CD4-positive, alpha-beta T cell treated with Interleukin-2 at 100 ng/mL for 4 hours (primary cell): Measurements from ENCODE around the gene BIRC3.
A peak's percentile ranks its signal among the peaks of the same experiment; 100 is the strongest.

Experiments used
- DNase-seq: peaks from one replicate; pipeline ENCODE4 v3.0.0-alpha.2; 2020; ENCODE audit warnings: low spot score

The BIRC3 gene

DNA sequence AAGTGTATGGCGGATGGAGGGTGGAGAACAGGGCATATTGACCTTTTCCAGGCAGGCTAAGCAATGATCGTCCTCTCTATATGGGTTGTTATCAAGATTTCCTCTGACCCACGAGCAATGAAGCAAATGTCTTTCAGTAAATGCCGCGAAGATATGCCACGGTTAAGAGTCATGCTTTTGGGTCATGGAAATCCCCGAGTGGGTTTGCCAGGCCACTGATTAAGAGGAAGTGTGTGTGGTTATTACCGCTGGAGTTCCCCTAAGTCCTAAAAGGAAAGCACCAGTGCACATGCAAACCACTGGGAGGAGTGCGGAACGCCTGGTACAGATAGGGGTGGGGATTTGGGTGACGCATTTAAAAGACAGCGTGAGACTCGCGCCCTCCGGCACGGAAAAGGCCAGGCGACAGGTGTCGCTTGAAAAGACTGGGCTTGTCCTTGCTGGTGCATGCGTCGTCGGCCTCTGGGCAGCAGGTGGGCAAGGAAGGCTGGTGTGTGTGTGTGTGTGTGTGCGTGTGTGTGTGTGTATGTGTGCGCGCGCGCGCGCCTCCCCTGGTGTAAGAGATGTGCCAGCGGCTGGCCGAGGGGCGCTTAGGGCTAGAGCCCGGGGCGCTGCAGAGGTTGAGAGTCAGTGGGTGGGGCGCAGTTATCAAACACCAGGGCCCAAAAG lies at the start of gene BIRC3:
Gene BIRC3 (plus strand): TSS at position 386 of the 669 bp plus-strand sequence. CDS start 7,026 bp downstream, outside the sequence.
- peak; percentile 97 for DNase-seq

DNA sequence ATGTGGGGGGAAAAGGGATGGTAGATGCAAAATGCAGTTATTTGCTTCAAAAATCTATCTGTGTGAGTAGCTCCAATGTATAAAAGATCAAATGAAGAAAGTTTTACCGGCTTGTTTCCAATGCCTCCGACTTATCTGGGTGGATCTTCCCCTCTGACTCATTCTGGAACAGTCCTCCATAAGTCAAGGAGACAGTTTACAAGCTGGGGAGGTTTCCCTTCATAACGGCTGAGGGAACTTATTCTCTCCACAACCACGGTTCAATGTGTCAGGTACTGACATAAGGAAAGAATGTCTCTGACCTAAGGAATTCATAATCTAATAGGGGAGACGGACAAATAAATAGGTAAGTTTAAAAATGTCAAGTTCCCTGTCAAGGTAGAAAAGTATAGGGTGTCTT lies 49.7 kb upstream of the BIRC3 start:
- no peak for DNase-seq

DNA sequence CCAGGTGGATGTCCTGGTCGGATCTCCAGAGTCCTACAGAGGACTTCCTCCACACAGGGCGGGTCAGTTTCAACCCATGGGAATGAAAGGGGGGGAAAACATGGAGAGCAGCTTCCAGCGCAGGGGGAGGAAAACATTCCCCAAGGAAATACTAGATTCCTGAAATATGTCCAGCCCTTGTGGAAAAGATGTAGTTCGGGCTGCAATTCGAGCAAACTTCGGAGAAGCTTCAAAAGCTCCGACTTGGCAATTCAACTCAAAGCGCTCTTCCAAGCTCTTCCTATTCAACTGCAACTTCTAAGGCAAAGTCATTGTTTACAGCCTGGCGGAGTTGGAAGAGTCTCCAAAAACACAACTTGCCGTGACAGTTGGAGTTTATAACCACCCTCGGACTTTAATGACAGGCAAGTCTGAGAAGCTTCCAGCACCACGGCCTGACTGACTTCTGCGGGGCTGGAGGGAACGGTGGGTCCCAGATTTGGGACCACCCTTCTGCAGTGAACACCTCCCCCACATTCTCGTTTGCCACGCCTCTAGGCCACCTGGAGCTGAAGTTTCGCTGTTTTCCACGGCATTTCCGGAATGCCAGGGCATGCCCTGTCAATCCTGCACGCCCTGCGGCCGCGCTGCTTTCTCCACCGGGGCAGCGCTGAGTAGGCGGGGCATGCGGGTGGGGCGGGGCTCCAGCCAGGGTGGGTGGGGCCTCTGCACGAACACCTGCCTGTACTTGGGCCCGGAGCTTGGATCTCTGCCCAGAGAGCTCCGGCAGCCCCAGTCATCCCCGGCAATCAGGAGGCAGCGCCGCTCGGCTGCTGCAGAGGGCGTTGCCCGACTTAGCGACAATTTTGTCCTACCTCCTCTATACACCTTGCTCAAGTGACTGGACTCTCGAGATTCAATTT lies 49.0 kb upstream of the BIRC3 start:
- peak; percentile 85 for DNase-seq

DNA sequence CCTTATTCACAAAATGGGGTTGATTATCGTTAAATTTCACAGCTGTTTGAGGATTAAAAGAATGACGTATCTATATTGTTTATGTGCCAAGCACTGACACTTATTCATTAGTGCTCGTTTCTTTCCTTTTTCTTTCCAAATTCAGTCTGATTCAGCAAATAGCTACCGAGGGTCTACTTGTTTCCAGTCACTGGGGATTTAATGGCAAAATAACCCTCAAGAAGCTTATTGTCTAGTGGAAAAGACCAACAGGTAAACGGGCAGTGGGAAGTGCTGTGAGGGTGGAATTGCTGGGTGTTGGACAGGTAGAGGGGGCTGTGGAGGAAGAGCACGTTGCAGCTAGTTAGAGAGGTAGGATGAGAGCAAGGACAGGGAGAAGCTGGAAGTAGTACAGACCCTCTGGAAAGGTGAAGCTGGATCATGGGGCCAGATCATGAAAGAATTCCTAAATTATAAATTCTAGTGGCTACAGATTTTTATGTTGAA lies 48.3 kb upstream of the BIRC3 start:
- DNase-seq = no peak

DNA sequence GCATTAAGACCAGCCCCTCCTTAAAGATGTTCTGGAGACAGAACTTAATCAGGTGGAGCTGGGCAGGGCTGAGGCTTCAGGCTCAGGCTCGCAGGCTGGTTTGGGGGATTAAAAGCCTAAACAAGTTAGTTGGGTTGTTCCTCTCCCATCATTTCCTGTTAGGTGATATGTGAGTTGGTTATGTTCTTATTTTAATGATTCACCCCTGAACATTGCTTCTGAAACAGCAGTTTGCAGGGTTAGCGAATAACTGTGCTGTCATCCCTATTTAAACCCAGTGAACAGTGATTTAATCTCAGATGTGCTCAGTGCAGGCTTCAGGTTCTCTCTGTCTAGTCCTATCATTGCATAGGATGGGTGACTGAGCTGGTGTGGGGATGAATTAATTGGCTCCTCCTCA lies 47.4 kb upstream of the BIRC3 start:
- no peak for DNase-seq

DNA sequence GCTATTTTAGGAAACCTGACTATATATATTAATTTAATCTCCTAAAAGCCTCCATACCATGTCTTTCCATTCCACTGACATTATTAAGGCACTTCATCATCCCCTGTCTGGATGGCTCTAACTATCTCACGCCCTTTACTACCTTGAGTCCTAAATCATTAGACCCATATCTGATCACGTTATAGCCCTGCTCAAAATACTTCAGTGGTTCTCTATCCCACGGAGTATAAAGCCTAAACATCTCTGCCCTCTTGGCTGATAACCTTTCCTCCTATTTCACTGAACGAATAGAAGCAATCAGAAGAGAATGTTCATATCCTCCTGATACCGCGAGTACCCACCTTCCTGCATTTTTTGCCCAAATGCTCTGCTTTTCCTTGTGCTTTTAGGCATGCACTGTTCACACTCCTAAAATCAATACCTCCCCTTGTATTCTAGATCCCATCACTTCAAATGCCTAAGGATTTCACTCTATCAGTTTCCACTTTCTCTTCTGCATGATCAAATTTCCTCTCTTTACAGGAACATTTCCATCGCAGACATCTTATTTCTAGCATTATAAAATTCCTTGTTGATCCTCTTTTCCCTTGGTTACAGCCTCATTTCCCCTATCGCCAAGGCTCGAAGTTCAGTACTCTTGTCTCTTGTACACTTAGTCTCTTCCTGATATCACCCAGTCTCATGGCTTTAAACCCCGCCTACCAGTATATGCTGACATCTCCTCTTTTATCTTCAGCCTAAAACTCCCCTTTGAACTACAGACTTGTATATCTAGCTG lies 45.0 kb upstream of the BIRC3 start:
- DNase-seq = no peak

DNA sequence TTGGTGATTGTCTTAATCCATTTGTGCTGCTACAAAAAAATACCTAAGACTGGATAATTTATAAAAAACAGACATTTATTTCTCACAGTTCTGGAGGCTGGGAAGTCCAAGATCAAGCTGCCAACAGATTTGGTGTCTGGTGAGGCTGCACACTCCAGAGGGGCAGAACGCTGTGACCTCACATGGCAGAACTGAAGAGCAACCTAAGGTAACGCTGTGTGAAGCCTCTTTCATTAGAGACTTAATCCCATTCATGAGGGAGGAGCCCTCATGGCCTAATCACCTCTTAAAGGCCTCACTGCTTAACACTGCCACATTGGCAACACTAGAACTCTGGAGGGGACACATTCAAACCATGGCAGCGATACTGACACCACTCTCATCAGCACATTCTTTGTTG lies 42.7 kb upstream of the BIRC3 start:
- no peak for DNase-seq

DNA sequence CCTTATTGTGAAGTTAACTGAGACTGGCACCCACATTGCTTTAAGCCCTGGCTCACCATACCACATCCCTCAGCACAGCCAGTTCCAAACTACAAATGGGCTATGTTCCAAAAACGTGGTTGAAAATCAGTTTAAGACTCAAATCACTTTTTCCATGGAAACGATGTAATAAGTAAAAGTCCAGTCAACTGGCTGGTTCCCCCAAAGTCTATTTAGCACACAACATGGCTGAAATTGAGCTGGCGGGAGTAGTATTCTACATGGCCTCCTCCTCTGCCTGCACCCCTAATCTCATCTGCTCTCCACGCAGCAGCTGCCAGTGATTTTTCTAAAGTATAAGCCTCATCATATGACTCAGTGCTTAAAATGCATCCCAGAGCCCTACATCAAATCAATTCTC lies 40.9 kb upstream of the BIRC3 start:
- no peak for DNase-seq

DNA sequence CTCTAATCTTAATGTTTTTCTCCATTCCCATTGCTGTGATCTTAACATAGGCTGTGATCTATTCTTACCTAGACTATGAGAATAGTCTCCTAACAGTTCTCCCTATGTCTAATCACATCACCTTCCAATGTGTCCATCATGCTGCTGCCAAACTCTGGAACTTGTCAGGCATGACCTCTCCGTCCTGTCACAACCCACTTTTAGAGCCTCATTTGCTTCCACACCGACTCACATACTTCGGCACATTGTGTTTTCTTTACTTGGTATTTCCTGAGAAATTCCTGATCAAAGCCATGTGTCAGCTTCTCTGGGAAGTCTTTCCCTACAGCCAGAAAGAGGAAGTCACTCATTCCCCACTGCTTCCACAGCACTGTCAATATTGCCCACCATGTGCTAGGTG lies 40.5 kb upstream of the BIRC3 start:
- DNase-seq = no peak

DNA sequence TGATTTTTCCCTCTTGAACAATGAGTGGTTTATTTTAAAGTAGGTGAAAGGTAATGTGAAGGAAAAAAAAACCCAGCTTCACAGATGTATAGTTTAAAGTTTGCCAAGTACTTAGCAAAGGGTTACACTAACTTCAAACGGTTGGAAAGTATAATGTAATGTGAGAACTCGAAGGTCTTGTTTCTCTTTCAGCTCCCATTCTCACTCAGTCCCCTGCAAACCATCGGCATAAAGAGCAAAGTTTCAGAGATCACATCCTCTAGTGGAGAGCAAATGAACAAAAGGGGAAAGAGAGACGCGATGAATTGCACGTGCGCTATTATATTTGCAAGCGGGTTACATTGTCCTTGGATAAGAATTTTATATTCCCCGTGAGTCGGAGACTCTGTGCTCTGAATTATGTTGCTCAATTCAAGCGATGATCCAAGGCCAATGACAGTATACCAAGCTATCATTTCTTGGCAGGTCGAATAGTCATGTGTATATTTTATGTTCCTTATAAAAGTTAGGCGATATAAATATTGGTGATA lies 37.6 kb upstream of the BIRC3 start:
- no peak for DNase-seq

DNA sequence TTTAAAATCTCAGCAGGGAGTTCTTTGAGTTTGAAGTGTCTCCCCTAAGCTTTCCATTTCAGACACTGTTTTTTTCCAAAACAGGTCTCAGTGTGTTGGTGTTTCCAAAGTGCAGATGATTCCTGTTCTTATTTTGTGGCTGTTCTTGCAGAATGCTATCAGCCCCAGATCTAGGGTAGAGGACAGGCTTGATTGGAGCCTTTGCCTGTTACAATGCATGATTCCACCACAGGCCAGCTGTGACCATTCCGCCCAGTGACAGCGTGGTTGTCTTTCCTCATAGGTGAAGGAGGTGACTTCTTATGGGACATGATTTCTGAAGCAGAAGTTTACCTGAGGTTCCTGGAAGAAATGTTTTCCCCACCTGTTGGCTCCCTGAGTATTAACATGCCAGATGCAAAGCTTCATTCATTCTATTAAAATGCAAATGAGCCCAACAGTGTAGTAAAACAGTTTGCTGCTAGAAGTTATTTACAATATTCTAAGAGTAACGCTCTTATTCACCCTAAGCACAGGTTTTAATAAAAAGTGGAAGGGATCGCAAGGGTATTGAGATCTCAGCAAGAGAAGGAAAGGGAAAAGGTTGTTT lies 36.9 kb upstream of the BIRC3 start:
- no peak for DNase-seq

DNA sequence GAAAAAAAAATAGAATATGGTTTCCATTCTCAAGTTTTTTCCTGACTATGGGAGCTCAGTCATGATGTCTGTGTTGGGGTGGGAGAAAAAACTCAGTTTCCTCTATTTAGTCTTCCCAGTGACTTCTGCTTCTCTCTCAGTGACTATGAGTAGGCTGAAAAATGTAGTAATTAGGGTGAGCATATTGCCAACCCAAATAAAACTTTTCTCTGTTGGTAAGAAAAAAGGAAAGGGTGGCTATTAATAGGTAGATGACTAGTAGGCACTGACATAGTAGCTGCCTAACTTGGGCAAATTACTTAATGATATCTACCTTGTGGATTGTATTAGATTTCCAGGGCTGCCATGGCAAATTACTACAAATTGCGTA lies 34.2 kb upstream of the BIRC3 start:
- DNase-seq = no peak

DNA sequence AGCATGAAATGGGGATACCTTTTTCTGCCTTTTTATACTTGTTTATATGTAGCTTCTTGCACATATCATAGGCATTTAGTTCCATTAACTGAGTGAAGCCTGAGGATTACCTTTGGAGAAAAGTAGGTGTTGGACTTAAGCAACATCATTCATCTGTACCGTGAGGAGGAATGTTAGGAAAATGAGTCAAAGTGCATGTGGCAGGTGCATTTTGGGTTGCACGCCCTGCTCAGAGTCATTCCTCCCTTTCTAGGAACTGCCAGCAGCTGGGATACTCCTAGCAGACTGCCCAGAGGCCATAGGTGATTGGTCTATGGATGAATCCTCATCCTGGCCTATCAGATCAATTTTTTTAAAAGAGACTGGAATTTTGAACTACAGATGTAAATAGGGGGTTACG lies 33.3 kb upstream of the BIRC3 start:
- no peak for DNase-seq

DNA sequence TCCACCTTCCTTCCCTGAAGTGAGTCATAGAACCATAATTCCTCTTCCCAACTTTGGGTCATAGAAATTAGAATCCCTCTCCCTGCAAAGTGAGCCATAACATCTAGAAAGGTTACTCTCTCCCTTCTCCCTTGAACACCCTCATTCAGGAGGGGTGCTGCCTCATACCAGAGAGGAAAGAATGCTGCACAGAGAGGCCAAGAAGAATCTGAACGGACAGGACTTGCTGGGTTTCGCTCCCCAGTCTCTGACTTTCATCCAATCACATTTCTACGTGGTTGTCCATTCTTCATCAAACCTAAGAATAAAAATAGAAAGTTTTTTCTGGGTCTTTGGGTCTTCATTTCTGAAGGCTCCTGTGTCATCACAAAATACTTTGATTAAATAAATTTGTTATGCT lies 31.0 kb upstream of the BIRC3 start:
- no peak for DNase-seq

DNA sequence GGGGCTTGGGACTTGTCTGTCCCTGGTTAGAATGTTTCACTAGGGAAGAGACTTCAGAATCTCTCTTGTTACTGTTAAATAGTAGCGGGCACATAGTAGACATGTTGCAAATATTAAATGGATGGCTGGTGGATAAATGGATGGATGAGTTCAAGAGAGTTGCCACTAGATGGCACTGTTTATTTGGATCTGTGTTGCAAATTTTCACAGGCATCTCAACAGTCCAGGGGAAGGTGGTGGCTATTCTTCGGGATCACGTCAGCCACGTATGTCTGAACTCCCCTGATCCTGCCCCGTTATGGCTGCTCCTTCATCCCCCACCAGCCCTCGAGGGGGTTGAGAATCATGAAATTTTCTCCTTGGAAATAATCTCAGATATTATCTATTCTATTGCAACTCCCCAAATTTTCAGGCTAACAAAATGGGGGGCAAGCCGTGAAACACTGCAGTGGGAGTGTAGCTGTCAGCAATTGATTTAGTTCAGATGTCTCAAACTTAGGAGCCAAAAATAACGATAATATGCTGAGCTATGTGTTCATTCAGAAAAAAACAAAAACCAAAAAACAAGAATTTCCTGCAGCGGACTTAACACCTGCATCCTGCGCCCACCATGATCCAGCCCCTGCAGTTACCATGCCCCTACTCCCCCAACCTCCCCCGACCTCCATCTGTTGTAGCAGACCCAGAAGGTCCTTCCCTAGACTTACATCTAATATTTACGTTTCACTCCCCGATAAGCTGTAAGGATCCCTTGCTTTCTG lies 29.1 kb upstream of the BIRC3 start:
- peak; percentile 81 for DNase-seq

DNA sequence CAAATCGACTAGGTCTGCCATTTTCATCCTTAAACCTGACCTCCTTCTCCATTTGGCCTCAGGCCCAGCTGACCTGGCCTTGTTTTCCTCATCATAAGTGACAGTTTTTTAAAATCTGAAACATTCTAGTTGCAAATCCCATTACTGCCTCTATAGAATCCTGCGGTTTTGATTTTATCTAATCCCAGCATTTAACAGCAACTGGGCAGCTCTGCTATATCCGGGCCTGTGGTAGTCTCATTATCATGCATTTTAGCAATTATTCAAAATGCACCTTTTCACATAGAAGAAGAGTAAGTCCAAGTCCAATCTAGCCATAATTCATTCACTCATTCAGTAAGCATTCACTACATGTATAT lies 28.6 kb upstream of the BIRC3 start:
- no peak for DNase-seq

DNA sequence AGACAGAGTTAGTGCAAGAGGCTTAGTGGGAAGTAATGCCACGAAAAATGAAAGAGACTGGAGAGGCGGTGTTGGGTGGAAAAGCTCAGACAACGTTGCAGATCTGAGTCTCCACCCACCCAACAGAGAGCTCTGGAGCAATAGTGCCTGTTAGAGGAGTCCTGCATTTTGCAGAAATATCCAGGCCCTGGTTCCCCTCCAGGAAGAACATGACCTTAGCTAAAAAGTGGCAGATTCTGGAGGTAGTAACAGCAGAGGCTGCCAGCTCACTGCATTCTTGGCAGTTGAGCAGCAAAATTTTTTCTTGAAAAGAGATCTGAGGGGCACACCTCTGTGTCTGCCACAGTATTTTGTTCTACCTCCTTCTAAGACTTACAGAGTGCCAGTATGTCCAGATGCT lies 27.7 kb upstream of the BIRC3 start:
- DNase-seq = no peak

DNA sequence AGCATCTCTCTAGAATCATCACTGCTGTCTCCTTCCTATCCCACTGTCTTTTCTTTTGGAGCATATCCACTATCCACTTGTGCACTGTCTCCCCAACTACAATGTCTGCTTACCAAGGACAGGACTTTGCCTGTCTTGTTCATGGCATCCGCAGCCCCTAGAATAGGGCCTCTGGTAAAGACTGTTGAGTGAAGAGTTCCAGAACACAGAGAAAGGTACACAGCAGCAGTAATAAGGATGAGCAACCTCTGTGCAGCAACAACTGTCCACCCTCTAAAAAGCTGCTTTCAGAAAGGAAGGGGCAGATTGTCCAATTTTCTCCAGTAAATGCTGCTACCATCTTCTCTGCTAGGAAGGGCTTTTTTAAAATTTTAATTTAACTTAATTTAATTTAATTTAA lies 25.5 kb upstream of the BIRC3 start:
- no peak for DNase-seq

DNA sequence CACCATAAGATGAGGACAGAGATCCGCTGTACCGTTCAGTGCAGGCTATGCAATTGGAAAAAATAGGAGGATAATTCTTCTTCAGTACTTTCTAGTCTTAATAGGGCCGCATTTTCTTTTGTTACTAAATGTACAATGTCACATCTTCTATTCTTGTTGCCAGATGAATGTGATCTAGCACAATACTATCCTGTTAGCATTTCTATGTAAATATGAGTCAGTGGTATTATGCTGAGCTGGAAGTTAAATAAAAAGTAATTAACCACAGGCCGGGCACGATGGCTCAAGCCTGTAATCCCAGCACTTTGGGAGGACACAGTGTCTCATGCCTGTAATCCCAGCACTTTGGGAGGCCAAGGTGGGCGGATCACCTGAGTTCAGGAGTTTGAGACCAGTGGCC lies 24.4 kb upstream of the BIRC3 start:
- DNase-seq = no peak

DNA sequence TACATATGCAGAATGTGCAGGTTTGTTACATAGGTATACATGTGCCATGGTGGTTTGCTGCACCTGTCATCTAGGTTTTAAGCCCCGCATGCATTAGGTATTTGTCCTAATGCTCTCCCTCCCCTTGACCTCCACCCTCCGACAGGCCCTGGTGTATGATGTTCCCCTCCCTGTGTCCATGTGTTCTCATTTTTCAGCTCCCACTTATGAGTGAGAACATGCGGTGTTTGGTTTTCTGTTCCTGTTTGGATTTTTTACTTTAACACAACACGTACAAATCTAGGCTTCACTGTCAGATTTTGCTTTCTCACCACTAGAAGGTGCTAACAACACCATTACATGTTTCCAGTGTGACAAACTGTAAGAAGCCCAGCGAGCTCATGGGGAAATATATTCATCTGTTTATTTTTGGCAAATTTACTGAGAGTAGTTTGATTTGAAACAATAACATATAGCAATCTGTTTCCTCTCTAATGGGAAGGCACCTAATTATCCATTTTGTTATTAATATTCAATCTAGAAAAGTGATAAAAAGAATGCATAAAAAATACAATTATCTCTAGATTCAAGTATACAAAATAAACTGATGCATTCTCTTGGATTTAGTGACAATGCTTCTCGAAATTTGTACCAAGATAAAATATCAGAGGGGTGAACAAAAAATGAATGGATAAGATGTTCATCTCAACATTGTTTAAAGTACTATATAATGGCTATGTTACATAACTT lies 23.2 kb upstream of the BIRC3 start:
- DNase-seq = peak; percentile 79

DNA sequence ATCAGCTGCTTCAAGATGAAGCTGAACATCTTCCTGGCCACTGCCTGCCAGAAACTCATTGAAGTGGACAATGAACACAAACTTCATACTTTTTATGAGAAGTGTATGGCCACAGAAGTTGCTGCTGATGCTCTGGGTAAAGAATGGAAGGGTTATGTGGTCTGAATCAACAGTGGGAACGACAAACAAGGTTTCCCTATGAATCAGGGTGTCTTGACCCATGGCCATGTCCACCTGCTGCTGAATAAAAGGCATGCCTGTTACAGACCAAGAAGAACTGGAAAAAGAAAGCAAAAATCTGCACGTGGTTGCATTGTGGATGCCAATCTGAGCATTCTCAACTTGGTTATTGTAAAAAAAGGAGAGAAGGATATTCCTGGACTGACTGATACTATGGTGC lies 22.2 kb upstream of the BIRC3 start:
- DNase-seq = no peak
